GM10847 (cell line): Measurements from ENCODE around the gene HMMR.

ENCODE experiments used
- POLR2A ChIP-seq: IDR thresholded peaks from 2 replicates; pipeline ENCODE4 v1.6.1; 2011; ENCODE audit not compliant: insufficient read length; ENCODE audit errors: extremely low read depth

HMMR gene

GRCh38 chr5:163451489-163451888, 8.9 kb upstream of the HMMR start:
- no peak for TF ChIP-seq POLR2A

GRCh38 chr5:163453705-163454104, 6.7 kb upstream of the HMMR start:
- TF ChIP-seq POLR2A, result no peak

GRCh38 chr5:163456029-163456589, 4.3 kb upstream of the HMMR start:
- no peak for TF ChIP-seq POLR2A

GRCh38 chr5:163456840-163457239, 3.6 kb upstream of the HMMR start:
- no peak for TF ChIP-seq POLR2A

- TF ChIP-seq POLR2A, result no peak
Observed at GRCh38 chr5:163458778-163459385, 1.6 kb upstream of the HMMR start.

GRCh38 chr5:163459462-163459818, 992 bp upstream of the HMMR start:
- TF ChIP-seq POLR2A, result no peak

GRCh38 chr5:163459819-163460561, 442 bp upstream of the HMMR start, which contains the start of gene NUDCD2:
NUDCD2 (minus strand) TSS chr5:163460102; CDS start chr5:163460050, 52 bp downstream.
- peak; percentile 96 for TF ChIP-seq POLR2A

GRCh38 chr5:163463063-163463435, 2.6 kb downstream of the HMMR start:
- no peak for TF ChIP-seq POLR2A

- TF ChIP-seq POLR2A, result no peak
Observed at GRCh38 chr5:163467682-163468081, 7.2 kb downstream of the HMMR start.

GRCh38 chr5:163473635-163474243, 13.3 kb downstream of the HMMR start:
- TF ChIP-seq POLR2A, result no peak

- TF ChIP-seq POLR2A, result no peak
Observed at GRCh38 chr5:163475411-163475810, 15.0 kb downstream of the HMMR start.

- no peak for TF ChIP-seq POLR2A
Observed at GRCh38 chr5:163478126-163478981, 17.9 kb downstream of the HMMR start.

- TF ChIP-seq POLR2A, result no peak
Observed at GRCh38 chr5:163478982-163479271, 18.5 kb downstream of the HMMR start.

GRCh38 chr5:163489055-163489744, 28.8 kb downstream of the HMMR start:
- no peak for TF ChIP-seq POLR2A

GRCh38 chr5:163489745-163490075, 29.3 kb downstream of the HMMR start:
- no peak for TF ChIP-seq POLR2A
